GM12874 (cell line): Measurements from ENCODE around the gene COX19.

ENCODE experiments used
- TF ChIP-seq, protein P1 (sequence below): IDR thresholded peaks from 2 replicates; pipeline ENCODE4 v1.5.1; 2011; ENCODE audit warnings: low read depth, mild to moderate bottlenecking, control low read depth, low read length, moderate library complexity; ENCODE audit not compliant: insufficient read depth

COX19 gene

DNA sequence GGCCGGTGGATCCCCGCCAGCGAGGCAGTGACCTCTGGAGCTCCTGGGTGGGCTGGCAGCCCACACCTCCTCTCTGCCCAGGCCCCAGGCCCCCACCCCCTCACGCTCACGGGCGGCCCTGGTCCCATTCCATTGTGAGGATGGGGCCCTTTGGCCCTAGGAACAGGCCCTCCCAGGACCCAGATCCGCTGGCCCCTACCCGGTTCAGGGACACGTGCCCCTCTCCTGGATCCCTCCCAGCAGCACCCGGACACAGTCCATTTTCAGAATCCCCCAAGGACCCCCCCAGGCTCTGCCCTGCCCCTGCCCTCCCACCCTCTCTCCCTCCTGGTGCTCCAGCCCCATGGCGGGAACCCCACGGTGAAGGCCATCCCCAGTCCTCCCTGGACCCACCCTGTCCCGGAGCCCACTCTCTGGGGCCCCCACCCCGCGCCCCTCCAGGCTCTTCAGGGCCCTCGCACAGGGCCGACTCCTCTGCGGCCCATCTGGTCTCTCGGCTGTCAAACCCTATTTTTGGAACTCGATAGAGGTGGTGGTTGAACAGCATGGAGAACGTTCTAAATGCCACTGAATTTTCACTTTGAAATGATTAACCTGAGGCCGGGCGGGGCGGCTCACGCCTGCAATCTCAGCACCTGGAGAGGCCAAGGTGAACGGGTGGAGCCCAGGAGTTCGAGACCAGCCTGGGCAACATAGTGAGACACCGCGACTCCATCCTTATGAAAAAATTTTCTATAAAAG is 28.9 kb downstream of the COX19 start:
- TF ChIP-seq, protein P1, sequence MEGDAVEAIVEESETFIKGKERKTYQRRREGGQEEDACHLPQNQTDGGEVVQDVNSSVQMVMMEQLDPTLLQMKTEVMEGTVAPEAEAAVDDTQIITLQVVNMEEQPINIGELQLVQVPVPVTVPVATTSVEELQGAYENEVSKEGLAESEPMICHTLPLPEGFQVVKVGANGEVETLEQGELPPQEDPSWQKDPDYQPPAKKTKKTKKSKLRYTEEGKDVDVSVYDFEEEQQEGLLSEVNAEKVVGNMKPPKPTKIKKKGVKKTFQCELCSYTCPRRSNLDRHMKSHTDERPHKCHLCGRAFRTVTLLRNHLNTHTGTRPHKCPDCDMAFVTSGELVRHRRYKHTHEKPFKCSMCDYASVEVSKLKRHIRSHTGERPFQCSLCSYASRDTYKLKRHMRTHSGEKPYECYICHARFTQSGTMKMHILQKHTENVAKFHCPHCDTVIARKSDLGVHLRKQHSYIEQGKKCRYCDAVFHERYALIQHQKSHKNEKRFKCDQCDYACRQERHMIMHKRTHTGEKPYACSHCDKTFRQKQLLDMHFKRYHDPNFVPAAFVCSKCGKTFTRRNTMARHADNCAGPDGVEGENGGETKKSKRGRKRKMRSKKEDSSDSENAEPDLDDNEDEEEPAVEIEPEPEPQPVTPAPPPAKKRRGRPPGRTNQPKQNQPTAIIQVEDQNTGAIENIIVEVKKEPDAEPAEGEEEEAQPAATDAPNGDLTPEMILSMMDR = no peak

DNA sequence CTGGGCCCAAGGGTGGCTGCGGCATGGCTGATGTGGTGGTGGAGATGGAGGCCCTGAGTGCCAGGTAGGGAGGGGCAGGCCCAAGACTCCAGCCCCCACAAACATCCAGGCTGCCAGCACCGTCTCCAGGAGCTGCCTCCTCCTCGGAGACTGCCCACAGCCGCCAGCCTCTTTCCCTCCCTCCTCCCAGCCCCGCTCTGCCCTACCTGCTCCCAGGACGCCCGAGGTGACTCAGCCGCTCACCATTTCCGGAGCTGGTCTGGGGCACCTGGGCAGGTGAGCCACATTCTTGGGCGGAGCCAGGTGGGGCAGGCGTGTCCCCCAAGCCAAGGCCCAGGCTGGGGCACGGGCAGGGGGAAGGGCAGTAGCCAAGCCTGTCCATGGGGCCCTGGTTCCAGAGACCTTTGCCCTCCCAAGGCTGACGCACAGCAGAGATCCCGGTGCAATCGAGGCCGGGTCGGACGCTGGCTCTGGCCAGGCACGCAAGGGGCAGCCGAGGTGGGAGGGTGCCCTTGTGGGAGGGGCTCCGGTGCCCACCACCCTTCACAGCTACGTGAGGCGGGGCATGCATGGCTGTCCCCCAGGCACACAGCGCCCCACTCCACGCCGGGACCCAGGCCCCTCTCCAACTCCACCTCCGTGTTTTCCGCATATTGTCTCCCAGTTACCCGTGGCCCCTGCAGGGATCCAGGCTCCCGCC is 29.6 kb downstream of the COX19 start:
- TF ChIP-seq, protein P1 = no peak

DNA sequence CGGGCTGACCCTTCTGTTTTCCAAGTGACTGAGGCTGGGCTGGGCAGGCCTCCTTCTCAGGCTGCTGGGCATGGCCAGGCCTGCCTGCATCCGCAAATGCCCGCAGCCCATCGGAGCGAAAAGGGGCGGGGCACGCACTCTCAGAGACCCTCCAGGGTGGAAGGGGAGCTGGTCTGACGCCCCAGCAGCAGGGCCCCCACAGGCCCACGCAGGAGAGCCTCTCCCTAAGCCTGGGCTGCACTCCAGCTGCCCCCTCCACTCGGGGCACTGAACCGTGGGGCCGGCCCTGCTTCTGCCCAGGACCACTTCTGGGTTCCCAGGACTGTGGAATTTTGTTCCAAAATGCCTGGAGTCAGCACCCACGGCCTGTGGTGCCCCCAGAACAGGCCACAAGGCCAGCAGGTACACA is 30.2 kb downstream of the COX19 start:
- TF ChIP-seq, protein P1 = no peak

DNA sequence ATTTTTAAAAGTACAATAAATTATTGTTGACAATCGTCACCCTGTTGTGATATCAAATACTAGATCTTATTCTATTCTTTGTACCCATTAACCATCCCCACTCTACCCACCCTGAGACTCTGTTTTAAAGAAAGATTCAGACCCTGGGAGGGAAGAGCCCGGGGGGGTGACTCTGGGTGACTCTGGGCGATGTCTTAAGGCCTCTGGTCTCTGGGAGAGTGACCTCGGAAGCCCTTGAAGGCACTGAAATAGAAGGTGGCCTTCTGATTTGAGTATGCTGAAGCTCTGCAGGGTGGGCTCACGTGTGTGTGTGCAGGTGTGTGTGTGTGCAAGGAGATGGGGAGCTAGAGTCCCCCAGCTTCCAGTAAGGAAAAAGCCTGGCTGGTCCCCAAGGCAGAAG is 30.6 kb downstream of the COX19 start:
- TF ChIP-seq, protein P1 = no peak

DNA sequence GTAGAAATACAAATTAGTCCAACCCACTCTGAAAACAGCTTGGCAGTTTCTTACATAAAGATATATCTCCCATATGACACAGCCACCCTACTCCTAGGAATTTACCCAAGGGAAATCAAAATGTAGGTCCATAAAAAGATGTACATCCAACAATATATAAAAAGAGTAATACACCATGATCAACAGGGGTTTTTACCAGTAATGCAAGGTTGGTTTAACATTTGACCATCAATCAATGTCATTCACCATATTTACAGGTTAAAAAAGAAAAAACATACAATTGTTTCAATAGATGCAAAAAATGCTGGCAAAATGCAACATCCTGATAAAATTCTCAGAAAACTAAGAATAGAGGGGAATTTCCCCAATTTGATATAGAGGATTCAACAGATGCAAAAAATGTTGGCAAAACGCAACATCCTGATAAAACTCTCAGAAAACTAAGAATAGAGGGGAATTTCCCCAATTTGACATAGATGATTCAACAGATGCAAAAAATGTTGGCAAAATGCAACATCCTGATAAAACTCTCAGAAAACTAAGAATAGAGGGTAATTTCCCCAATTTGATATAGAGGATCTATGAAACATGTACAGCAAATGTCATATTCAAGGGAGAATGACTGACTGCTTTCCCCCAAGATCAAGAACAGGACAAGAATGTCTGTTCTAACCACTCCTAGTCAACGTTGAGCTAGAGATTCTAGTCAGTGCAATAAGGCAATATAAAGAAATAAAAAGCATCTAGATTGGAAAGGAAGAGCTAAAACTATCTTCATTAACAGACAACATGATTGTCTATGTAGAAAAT is 34.5 kb downstream of the COX19 start:
- TF ChIP-seq, protein P1 = no peak

DNA sequence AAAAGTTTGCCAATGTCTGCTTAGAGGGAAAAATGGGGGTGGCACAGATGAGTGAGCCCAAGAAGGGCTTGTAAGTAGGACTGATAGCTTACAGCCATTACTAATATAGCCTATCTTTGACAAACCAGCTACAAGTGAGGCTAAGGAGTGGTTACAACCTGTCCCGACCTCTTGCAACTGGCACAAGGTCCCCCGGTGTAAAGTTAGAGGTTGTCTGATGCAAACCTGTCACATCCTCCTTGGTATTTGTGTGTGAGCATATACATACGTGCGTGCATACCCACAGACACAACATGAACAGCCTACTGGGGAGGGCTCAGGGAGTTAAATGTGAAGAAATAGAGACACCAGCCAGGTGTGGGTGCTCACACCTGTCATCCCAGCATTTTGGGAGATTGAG is 35.5 kb downstream of the COX19 start:
- TF ChIP-seq, protein P1 = no peak

DNA sequence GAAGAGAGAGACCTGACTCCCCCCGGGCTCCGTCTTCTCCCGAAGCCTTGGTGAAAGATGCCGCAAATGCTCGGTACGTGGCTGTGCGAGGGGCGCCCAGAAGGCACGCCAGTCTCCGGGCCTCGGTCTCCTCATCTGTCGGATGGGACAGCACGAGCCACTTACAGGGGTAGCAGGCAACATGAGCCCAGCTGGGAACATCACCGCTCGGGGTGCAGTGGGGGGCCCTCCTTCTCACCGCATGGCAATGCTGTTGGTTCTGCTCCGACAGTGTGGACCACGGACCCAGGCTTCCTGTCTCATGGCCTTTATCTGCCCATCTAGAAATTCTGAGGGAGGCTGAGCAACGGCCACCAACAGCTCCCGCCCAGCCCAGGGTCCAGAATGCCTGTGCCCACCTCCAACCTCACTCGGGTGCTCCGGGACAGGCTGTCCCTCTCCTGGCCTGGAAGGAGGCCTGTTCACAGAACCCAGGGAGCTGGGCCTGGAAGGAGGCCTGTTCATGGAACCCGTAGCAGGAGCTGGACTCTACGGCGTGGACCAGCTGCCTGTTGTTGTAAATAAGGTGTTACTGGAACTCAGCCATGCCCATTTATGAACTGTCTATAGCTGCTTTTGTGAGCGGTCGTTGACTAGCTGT is 36.7 kb downstream of the COX19 start:
- TF ChIP-seq, protein P1 = no peak
